Measurements from ENCODE around the gene GXYLT2.

DNA sequence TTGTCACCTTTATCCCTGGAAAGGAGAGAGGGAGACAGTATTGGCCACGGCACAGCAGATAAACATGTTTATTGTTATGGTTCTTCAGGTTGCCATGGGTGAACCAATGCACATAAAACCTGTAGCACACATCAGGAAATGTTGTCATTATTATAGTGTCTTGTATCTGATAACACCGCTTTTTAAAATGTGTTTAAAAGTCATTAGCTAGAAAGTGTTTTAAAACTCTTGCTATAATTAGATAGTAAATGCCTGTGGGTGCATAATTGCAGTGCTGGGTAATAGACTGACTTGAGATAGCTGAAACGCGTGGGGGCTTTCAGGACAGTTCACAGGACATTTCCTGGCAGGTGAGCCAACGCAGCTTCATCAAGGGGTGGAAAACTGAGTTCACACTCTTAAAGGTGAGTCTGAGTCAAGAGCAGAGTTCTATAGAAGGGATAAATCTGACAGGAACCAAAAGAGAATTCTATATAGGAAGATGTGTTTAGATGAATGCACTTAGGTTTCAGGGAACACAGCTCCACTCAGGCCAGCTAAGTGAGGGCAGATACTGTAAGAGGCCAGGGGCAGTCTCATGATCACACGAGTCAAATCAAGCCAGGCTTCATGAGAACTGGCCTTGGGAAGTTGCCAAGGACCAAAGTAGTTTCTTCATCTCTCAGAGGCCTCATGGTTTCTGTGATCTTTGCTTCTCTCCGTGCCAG is 73.1 kb downstream of the GXYLT2 start:
- TF ChIP-seq POLR2A (IDR thresholded peaks at IDR 0.05), result no peak
- TF ChIP-seq, protein P1, sequence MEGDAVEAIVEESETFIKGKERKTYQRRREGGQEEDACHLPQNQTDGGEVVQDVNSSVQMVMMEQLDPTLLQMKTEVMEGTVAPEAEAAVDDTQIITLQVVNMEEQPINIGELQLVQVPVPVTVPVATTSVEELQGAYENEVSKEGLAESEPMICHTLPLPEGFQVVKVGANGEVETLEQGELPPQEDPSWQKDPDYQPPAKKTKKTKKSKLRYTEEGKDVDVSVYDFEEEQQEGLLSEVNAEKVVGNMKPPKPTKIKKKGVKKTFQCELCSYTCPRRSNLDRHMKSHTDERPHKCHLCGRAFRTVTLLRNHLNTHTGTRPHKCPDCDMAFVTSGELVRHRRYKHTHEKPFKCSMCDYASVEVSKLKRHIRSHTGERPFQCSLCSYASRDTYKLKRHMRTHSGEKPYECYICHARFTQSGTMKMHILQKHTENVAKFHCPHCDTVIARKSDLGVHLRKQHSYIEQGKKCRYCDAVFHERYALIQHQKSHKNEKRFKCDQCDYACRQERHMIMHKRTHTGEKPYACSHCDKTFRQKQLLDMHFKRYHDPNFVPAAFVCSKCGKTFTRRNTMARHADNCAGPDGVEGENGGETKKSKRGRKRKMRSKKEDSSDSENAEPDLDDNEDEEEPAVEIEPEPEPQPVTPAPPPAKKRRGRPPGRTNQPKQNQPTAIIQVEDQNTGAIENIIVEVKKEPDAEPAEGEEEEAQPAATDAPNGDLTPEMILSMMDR (IDR thresholded peaks at IDR 0.05), result no peak
